Trophoblast cell (in vitro differentiated cells and primary cell): ENCODE data around the gene KIAA1958.

Experiments
- DNase-seq, 2 donors: peaks; one replicate each; pipeline ENCODE4 v3.0.0-alpha.2; 2016
- H2AFZ ChIP-seq: 2 replicates; pipeline ENCODE4 v1.6.1; 2013; ENCODE audit warnings: low read length, moderate library complexity, mild to moderate bottlenecking; ENCODE audit not compliant: insufficient read depth, poor library complexity
- H2AK5ac ChIP-seq: 2 replicates; pipeline ENCODE4 v1.6.1; 2013; ENCODE audit warnings: mild to moderate bottlenecking, low read length
- H2BK120ac ChIP-seq: 2 replicates; pipeline ENCODE4 v1.6.1; 2013; ENCODE audit warnings: low read length, mild to moderate bottlenecking, moderate library complexity; ENCODE audit not compliant: insufficient read depth, poor library complexity
- H2BK12ac ChIP-seq: 2 replicates; pipeline ENCODE4 v1.6.1; 2013; ENCODE audit warnings: mild to moderate bottlenecking, low read length, moderate library complexity
- H2BK5ac ChIP-seq: 2 replicates; pipeline ENCODE4 v1.6.1; 2013; ENCODE audit warnings: low read length, low read depth, moderate library complexity, mild to moderate bottlenecking; ENCODE audit not compliant: poor library complexity
- H3K14ac ChIP-seq: 2 replicates; pipeline ENCODE4 v1.6.1; 2013; ENCODE audit warnings: mild to moderate bottlenecking, low read length
- H3K18ac ChIP-seq: 2 replicates; pipeline ENCODE4 v1.6.1; 2013; ENCODE audit warnings: mild to moderate bottlenecking, low read length
- H3K23ac ChIP-seq: 2 replicates; pipeline ENCODE4 v1.6.1; 2013; ENCODE audit warnings: low read length
- H3K27ac ChIP-seq: 2 replicates; pipeline ENCODE4 v1.5.1; 2013; ENCODE audit warnings: low read depth, mild to moderate bottlenecking, inconsistent platforms, low read length, moderate library complexity
- H3K27me3 ChIP-seq: 2 replicates; pipeline ENCODE4 v1.6.1; 2013; ENCODE audit warnings: inconsistent platforms, mild to moderate bottlenecking, low read length, moderate library complexity; ENCODE audit not compliant: insufficient read depth
- H3K36me3 ChIP-seq, 2 experiments: 1 replicate in 1 of 2; 2 replicates in 1 of 2; pipeline ENCODE4 v1.6.1; 2013; ENCODE audit warnings: low read length in 2 of 2, mild to moderate bottlenecking in 2 of 2, moderate library complexity in 1 of 2; ENCODE audit not compliant: insufficient read depth in 2 of 2, control insufficient read depth in 1 of 2
- H3K4ac ChIP-seq: 2 replicates; pipeline ENCODE4 v1.6.1; 2013; ENCODE audit warnings: low read depth, mild to moderate bottlenecking, low read length, moderate library complexity
- H3K4me1 ChIP-seq, 2 experiments: 1 replicate in 1 of 2; 2 replicates in 1 of 2; pipeline ENCODE4 v1.6.1; 2013; ENCODE audit warnings: low read length in 2 of 2, mild to moderate bottlenecking in 2 of 2, moderate library complexity in 1 of 2; ENCODE audit not compliant: insufficient read depth in 2 of 2, control insufficient read depth in 1 of 2
- H3K4me2 ChIP-seq: 2 replicates; pipeline ENCODE4 v1.6.1; 2013; ENCODE audit warnings: inconsistent platforms, mild to moderate bottlenecking, low read length, moderate library complexity
- H3K4me3 ChIP-seq: 2 replicates; pipeline ENCODE4 v1.5.1; 2013; ENCODE audit warnings: mild to moderate bottlenecking, low read depth, low read length, inconsistent platforms
- H3K79me1 ChIP-seq: one replicate; pipeline ENCODE4 v1.6.1; 2013; ENCODE audit warnings: low read length
- H3K79me2 ChIP-seq: 2 replicates; pipeline ENCODE4 v1.6.1; 2013; ENCODE audit warnings: low read length, mild to moderate bottlenecking; ENCODE audit not compliant: control insufficient read depth, insufficient read depth, poor library complexity
- H3K9ac ChIP-seq: 2 replicates; pipeline ENCODE4 v1.6.1; 2013; ENCODE audit warnings: mild to moderate bottlenecking, low read length
- H3K9me3 ChIP-seq: 2 replicates; pipeline ENCODE4 v1.6.1; 2013; ENCODE audit warnings: low read depth, mild to moderate bottlenecking, control low read depth, inconsistent platforms, low read length; ENCODE audit not compliant: insufficient read depth
- H4K12ac ChIP-seq: 2 replicates; pipeline ENCODE4 v1.6.1; 2013; ENCODE audit warnings: low read depth, mild to moderate bottlenecking, low read length, moderate library complexity
- H4K8ac ChIP-seq: 2 replicates; pipeline ENCODE4 v1.6.1; 2013; ENCODE audit warnings: low read depth, mild to moderate bottlenecking, low read length, moderate library complexity
- H4K91ac ChIP-seq: one replicate; pipeline ENCODE4 v1.6.1; 2013; ENCODE audit warnings: low read depth, mild to moderate bottlenecking, low read length, moderate library complexity
- WGBS: extraction: QIAGEN DNeasy Blood & Tissue Kit; methylation state at CpG from one replicate; pipeline ENCODE4 v1.1.7; 2013; ENCODE audit warnings: missing lambda C conversion rate; ENCODE audit not compliant: insufficient read length, insufficient coverage; ENCODE audit errors: extremely low coverage; 5-methylcytosine and 5-hydroxymethylcytosine counted together

Gene KIAA1958

GRCh38 chr9:112677040-112677439 lies 190.4 kb downstream of the KIAA1958 start:
- no peak overlapping the region for H2AK5ac ChIP-seq
- no peak overlapping the region for H3K9ac ChIP-seq
- H4K8ac ChIP-seq: no peak overlapping the region
- H3K14ac ChIP-seq: no peak overlapping the region
- no peaks in the 10 kb centered on the region for H3K79me2 ChIP-seq
- H3K27me3 ChIP-seq: no peaks in the 10 kb centered on the region
- no peak overlapping the region for H2BK120ac ChIP-seq
- no peak overlapping the region for H2BK5ac ChIP-seq
- no peaks in the 10 kb centered on the region for H3K36me3 ChIP-seq
- H4K12ac ChIP-seq: no peak overlapping the region
- H3K4me1 ChIP-seq: peaks cover 0 to 8% of the 10 kb centered on the region in 2 experiments
- H3K4me3 ChIP-seq: no peak overlapping the region
- no peak for DNase-seq
- no peak overlapping the region for H4K91ac ChIP-seq
- H3K9me3 ChIP-seq: no peaks in the 10 kb centered on the region
- H3K4ac ChIP-seq: no peak overlapping the region
- no peak overlapping the region for H2AFZ ChIP-seq
- no peak overlapping the region for H3K4me2 ChIP-seq
- H3K79me1 ChIP-seq: no peaks in the 10 kb centered on the region
- no peak overlapping the region for H3K27ac ChIP-seq
- H3K18ac ChIP-seq: no peak overlapping the region
- H3K23ac ChIP-seq: no peak overlapping the region
- H2BK12ac ChIP-seq: no peak overlapping the region

GRCh38 chr9:112680731-112681402 lies 194.2 kb downstream of the KIAA1958 start:
- H3K18ac ChIP-seq: no peak overlapping the region
- H3K4ac ChIP-seq: no peak overlapping the region
- H2AFZ ChIP-seq: no peak overlapping the region
- DNase-seq: no peak
- peaks cover 3% of the 10 kb centered on the region in 2 experiments for H3K36me3 ChIP-seq
- H3K79me1 ChIP-seq: no peaks in the 10 kb centered on the region
- H2BK120ac ChIP-seq: no peak overlapping the region
- no peak overlapping the region for H2BK12ac ChIP-seq
- H3K4me3 ChIP-seq: no peak overlapping the region
- no peak overlapping the region for H4K12ac ChIP-seq
- H3K23ac ChIP-seq: peak overlapping the region; percentile 55
- no CpG with 5 or more reads among the region's 6 CpGs for WGBS
- H3K27ac ChIP-seq: no peak overlapping the region
- no peak overlapping the region for H3K14ac ChIP-seq
- H3K79me2 ChIP-seq: no peaks in the 10 kb centered on the region
- H2BK5ac ChIP-seq: no peak overlapping the region
- H3K4me2 ChIP-seq: no peak overlapping the region
- H4K91ac ChIP-seq: no peak overlapping the region
- H3K4me1 ChIP-seq: peaks cover 0 to 8% of the 10 kb centered on the region in 2 experiments
- no peak overlapping the region for H3K9ac ChIP-seq
- H3K27me3 ChIP-seq: no peaks in the 10 kb centered on the region
- no peak overlapping the region for H2AK5ac ChIP-seq
- peaks cover 4% of the 10 kb centered on the region for H3K9me3 ChIP-seq
- H4K8ac ChIP-seq: no peak overlapping the region

GRCh38 chr9:112689161-112689740 lies 202.6 kb downstream of the KIAA1958 start:
- H3K36me3 ChIP-seq: peaks cover 7 to 9% of the 10 kb centered on the region in 2 experiments

GRCh38 chr9:112694706-112695555 lies 208.3 kb downstream of the KIAA1958 start:
- H3K9me3 ChIP-seq: no peaks in the 10 kb centered on the region
- no peaks in the 10 kb centered on the region for H3K79me2 ChIP-seq
- H3K27ac ChIP-seq: no peak overlapping the region
- H3K27me3 ChIP-seq: no peaks in the 10 kb centered on the region
- H2BK5ac ChIP-seq: no peak overlapping the region
- H3K14ac ChIP-seq: no peak overlapping the region
- H4K91ac ChIP-seq: no peak overlapping the region
- H3K79me1 ChIP-seq: no peaks in the 10 kb centered on the region
- no peak overlapping the region for H2BK120ac ChIP-seq
- peak; percentile 52 to 71 for DNase-seq
- no CpG with 5 or more reads among the region's 4 CpGs for WGBS
- H3K18ac ChIP-seq: no peak overlapping the region
- no peak overlapping the region for H3K9ac ChIP-seq
- H2AK5ac ChIP-seq: no peak overlapping the region
- no peak overlapping the region for H3K4me3 ChIP-seq
- no peak overlapping the region for H3K4ac ChIP-seq
- peaks cover 2% of the 10 kb centered on the region in 2 experiments for H3K36me3 ChIP-seq
- no peak overlapping the region for H4K12ac ChIP-seq
- H2BK12ac ChIP-seq: no peak overlapping the region
- no peak overlapping the region for H2AFZ ChIP-seq
- H3K23ac ChIP-seq: no peak overlapping the region
- no peaks in the 10 kb centered on the region for H3K4me1 ChIP-seq
- no peak overlapping the region for H3K4me2 ChIP-seq
- H4K8ac ChIP-seq: no peak overlapping the region

More at GRCh38 chr9:112689161-112689740, 202.6 kb downstream of the KIAA1958 start:
- no peak overlapping the region for H4K8ac ChIP-seq
- no peak overlapping the region for H4K12ac ChIP-seq
- no peak overlapping the region for H3K23ac ChIP-seq
- no peak overlapping the region for H2BK12ac ChIP-seq
- no peak overlapping the region for H2AK5ac ChIP-seq
- H2BK5ac ChIP-seq: no peak overlapping the region
- H3K4me1 ChIP-seq: no peaks in the 10 kb centered on the region
- no peak overlapping the region for H2BK120ac ChIP-seq
- H3K4ac ChIP-seq: no peak overlapping the region
- H3K9me3 ChIP-seq: peaks cover 1% of the 10 kb centered on the region
- H3K79me2 ChIP-seq: no peaks in the 10 kb centered on the region
- H3K27me3 ChIP-seq: no peaks in the 10 kb centered on the region
- no peaks in the 10 kb centered on the region for H3K79me1 ChIP-seq
- no peak overlapping the region for H2AFZ ChIP-seq
- H4K91ac ChIP-seq: no peak overlapping the region
- no peak overlapping the region for H3K4me3 ChIP-seq
- H3K18ac ChIP-seq: no peak overlapping the region
- no peak overlapping the region for H3K14ac ChIP-seq
- H3K4me2 ChIP-seq: no peak overlapping the region
- no peak for DNase-seq
- WGBS: no CpG with 5 or more reads among the region's 6 CpGs
- no peak overlapping the region for H3K27ac ChIP-seq
- H3K9ac ChIP-seq: no peak overlapping the region
